Panc1 (cell line): ENCODE data around the gene PML.
"Not testable (repeated sequence)": the region's sequence is repeated elsewhere in the genome, so short reads cannot be mapped to it uniquely, and the experiment has no call there.

ENCODE experiments used
- POLR2AphosphoS5 ChIP-seq: IDR thresholded peaks from 2 replicates; pipeline ENCODE4 v1.6.1; 2012; ENCODE audit warnings: mild to moderate bottlenecking, low read depth, low read length, moderate library complexity
- SIN3A ChIP-seq: IDR thresholded peaks from 2 replicates; pipeline ENCODE4 v1.6.1; 2012; ENCODE audit warnings: low read depth, mild to moderate bottlenecking, low read length, moderate library complexity, borderline replicate concordance; ENCODE audit not compliant: insufficient read depth
- TCF7L2 ChIP-seq: IDR thresholded peaks from 2 replicates; pipeline ENCODE4 v1.6.1; 2011; ENCODE audit warnings: mild to moderate bottlenecking, low read depth, low read length, inconsistent platforms
- TF ChIP-seq, protein P1 (sequence below): fragments of 450-650 bp; IDR thresholded peaks from 2 replicates; pipeline ENCODE4 v1.5.1; 2017; ENCODE audit warnings: mild to moderate bottlenecking
- TF ChIP-seq, protein P2 (sequence below), 2 experiments: IDR thresholded peaks; 2 replicates each; pipeline ENCODE4 v1.6.1; 2011 to 2012; ENCODE audit warnings: low read depth in 2 of 2, control low read depth in 1 of 2, low read length in 1 of 2, mild to moderate bottlenecking in 1 of 2, moderate library complexity in 1 of 2; ENCODE audit not compliant: insufficient read depth in 1 of 2

DNA sequence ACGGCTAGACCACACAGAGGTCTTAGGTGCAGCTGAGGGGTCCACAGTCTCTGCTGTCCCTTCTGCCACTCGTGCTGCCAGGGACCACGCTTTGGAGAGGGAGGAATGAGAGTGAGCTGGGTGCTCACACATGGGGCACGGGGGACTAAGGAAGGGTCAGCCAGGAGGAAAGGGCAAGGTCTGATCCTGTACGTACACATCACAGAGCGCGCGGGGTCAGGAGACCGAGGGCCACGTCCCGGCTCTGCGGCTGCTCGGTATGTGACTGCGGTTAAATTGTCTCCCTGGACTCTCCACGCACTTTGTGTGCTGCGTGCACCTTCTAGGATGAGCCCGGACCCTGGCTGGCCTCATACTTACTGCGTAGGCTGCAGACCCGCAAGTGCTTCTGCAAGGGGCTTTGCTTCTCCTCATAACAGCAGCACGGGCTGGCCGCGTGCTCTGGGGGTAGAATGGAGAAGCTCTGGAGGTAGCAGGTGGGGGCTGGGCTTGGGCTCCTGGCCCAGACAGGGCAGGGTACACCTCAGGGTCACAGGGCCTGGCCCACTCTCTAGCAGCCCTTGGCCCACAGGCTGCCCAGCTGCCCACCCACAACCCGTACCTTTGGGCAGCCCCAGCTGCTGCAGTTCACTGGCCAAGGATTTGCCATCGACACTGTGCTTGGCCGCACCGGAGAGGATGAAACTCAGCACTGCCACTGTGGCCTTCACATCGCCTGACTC lies 102.4 kb downstream of the PML start:
- TF ChIP-seq, protein P1, sequence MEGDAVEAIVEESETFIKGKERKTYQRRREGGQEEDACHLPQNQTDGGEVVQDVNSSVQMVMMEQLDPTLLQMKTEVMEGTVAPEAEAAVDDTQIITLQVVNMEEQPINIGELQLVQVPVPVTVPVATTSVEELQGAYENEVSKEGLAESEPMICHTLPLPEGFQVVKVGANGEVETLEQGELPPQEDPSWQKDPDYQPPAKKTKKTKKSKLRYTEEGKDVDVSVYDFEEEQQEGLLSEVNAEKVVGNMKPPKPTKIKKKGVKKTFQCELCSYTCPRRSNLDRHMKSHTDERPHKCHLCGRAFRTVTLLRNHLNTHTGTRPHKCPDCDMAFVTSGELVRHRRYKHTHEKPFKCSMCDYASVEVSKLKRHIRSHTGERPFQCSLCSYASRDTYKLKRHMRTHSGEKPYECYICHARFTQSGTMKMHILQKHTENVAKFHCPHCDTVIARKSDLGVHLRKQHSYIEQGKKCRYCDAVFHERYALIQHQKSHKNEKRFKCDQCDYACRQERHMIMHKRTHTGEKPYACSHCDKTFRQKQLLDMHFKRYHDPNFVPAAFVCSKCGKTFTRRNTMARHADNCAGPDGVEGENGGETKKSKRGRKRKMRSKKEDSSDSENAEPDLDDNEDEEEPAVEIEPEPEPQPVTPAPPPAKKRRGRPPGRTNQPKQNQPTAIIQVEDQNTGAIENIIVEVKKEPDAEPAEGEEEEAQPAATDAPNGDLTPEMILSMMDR: not testable (repeated sequence)
- not testable (repeated sequence) for TF ChIP-seq TCF7L2, POLR2AphosphoS5, SIN3A
- TF ChIP-seq, protein P2, sequence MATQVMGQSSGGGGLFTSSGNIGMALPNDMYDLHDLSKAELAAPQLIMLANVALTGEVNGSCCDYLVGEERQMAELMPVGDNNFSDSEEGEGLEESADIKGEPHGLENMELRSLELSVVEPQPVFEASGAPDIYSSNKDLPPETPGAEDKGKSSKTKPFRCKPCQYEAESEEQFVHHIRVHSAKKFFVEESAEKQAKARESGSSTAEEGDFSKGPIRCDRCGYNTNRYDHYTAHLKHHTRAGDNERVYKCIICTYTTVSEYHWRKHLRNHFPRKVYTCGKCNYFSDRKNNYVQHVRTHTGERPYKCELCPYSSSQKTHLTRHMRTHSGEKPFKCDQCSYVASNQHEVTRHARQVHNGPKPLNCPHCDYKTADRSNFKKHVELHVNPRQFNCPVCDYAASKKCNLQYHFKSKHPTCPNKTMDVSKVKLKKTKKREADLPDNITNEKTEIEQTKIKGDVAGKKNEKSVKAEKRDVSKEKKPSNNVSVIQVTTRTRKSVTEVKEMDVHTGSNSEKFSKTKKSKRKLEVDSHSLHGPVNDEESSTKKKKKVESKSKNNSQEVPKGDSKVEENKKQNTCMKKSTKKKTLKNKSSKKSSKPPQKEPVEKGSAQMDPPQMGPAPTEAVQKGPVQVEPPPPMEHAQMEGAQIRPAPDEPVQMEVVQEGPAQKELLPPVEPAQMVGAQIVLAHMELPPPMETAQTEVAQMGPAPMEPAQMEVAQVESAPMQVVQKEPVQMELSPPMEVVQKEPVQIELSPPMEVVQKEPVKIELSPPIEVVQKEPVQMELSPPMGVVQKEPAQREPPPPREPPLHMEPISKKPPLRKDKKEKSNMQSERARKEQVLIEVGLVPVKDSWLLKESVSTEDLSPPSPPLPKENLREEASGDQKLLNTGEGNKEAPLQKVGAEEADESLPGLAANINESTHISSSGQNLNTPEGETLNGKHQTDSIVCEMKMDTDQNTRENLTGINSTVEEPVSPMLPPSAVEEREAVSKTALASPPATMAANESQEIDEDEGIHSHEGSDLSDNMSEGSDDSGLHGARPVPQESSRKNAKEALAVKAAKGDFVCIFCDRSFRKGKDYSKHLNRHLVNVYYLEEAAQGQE (IDR thresholded peaks at IDR 0.05; ENCODE audit: insufficient read depth in 1 of 2, low read depth in 2 of 2, low read length in 1 of 2): not testable (repeated sequence)
